AG04450 (cell line): ENCODE data around the gene QRSL1. TPM values are rescaled to one million over a fixed set of nuclear protein-coding genes. Genes with fewer than 3 reads are reported as not detected.

Experiments
- CTCF ChIA-PET: fragments of 300-600, 350-600 bp; formaldehyde crosslinking; extraction: SDS; loops from one replicate; lab custom pipeline; 2022; ENCODE audit warnings: antibody characterized with exemption, inconsistent platforms; lab: Charles Lee
- POLR2A ChIA-PET: fragments of 350-600 bp; formaldehyde crosslinking; extraction: SDS; loops from one replicate; lab custom pipeline; 2021; ENCODE audit warnings: antibody characterized with exemption, inconsistent platforms; lab: Yijun Ruan, JAX
- DNase-seq: peaks from one replicate; pipeline ENCODE4 v3.0.0-alpha.2; 2011; ENCODE audit warnings: low read depth, low spot score
- H3K27ac ChIP-seq: one replicate; pipeline ENCODE4 v1.5.1; 2012; ENCODE audit warnings: low read depth, low read length, control low read depth
- H3K27me3 ChIP-seq: one replicate; pipeline ENCODE4 v1.6.0; 2012; ENCODE audit warnings: low read length; ENCODE audit not compliant: control insufficient read depth, insufficient read depth
- H3K4me3 ChIP-seq: 2 replicates; pipeline ENCODE4 v1.5.1; 2011; ENCODE audit warnings: mild to moderate bottlenecking, low read depth, low read length, control low read depth
- H3K9me3 ChIP-seq: 2 replicates; pipeline ENCODE4 v1.5.1; 2012; ENCODE audit warnings: low read length; ENCODE audit not compliant: control insufficient read depth, insufficient read depth
- CTCF ChIP-seq: IDR thresholded peaks from 2 replicates; pipeline ENCODE4 v1.5.1; 2011; ENCODE audit warnings: low read depth, low read length, control low read depth, inconsistent platforms
- polyA plus RNA-seq: library from polyadenylated mRNA; depleted of rRNA; stranded (reverse); fragments of >200 nt; gene quantifications from 2 replicates; pipeline ENCODE4 v1.2.3, GENCODE V29; 2011

The QRSL1 gene
- polyA plus RNA-seq, 1 experiment = 12.5 TPM

GRCh38 chr6:106614592-106615257 lies 14.7 kb upstream of the QRSL1 start:
- TF ChIP-seq CTCF = no peak
- DNase-seq = no peak
- Histone ChIP-seq H3K4me3 (no peak overlapping the region), H3K9me3 (no peaks in the 10 kb centered on the region), H3K27ac (no peak overlapping the region), H3K27me3 (no peaks in the 10 kb centered on the region)
- ChIA-PET POLR2A (no interaction called here), CTCF (interaction anchor here (1.4 kb wide), 1 partner anchor 365 kb away, joined by 5 read pairs; no protein-coding TSS in a partner anchor)

GRCh38 chr6:106617302-106617701 lies 12.1 kb upstream of the QRSL1 start:
- DNase-seq = no peak
- Histone ChIP-seq H3K27me3 (no peaks in the 10 kb centered on the region), H3K4me3 (no peak overlapping the region), H3K9me3 (no peaks in the 10 kb centered on the region), H3K27ac (no peak overlapping the region)
- POLR2A ChIA-PET = no interaction called here
- TF ChIP-seq CTCF = no peak
- CTCF ChIA-PET = interaction anchor here (1.0 to 1.9 kb wide), 3 partner anchors 9 to 362 kb away, joined by 3 to 6 read pairs (median 3); partner anchors contain the start of gene CRYBG1

GRCh38 chr6:106617857-106618256 lies 11.5 kb upstream of the QRSL1 start:
- Histone ChIP-seq H3K9me3 (no peaks in the 10 kb centered on the region), H3K27ac (no peak overlapping the region), H3K4me3 (no peak overlapping the region), H3K27me3 (no peaks in the 10 kb centered on the region)
- no peak for DNase-seq
- CTCF ChIA-PET = interaction anchor here (1.0 to 1.9 kb wide), 3 partner anchors 9 to 361 kb away, joined by 3 to 6 read pairs (median 3); partner anchors contain the start of gene CRYBG1
- no peak for TF ChIP-seq CTCF
- POLR2A ChIA-PET = no interaction called here

GRCh38 chr6:106618324-106618723 lies 11.1 kb upstream of the QRSL1 start:
- Histone ChIP-seq H3K27me3 (no peaks in the 10 kb centered on the region), H3K9me3 (no peaks in the 10 kb centered on the region), H3K27ac (no peak overlapping the region), H3K4me3 (no peak overlapping the region)
- TF ChIP-seq CTCF = no peak
- no peak for DNase-seq
- CTCF ChIA-PET = interaction anchor here (1.0 to 1.9 kb wide), 3 partner anchors 10 to 361 kb away, joined by 3 to 6 read pairs (median 3); partner anchors contain the start of gene CRYBG1
- POLR2A ChIA-PET = no interaction called here

- no peak overlapping the region for H3K4me3 ChIP-seq
- no peaks in the 10 kb centered on the region for H3K9me3 ChIP-seq
- no peak overlapping the region for H3K27ac ChIP-seq
- ChIA-PET POLR2A (no interaction called here), CTCF (no interaction called here)
- no peaks in the 10 kb centered on the region for H3K27me3 ChIP-seq
- no peak for TF ChIP-seq CTCF
- DNase-seq = no peak
These were observed 10.2 kb upstream of the QRSL1 start for GRCh38 chr6:106619223-106619622.
